Thymus (tissue), 11 donors: Measurements from ENCODE around the gene FBXO31. TPM values are rescaled to one million over a fixed set of nuclear protein-coding genes. Genes with fewer than 3 reads are reported as not detected.

ENCODE experiments used
- DNase-seq, 9 donors: peaks; one replicate each; pipeline ENCODE4 v3.0.0-alpha.2; 2013; ENCODE audit warnings: low spot score in 9 of 9, low read depth in 6 of 9, missing footprints in 1 of 9
- H3K27ac ChIP-seq, 2 donors: one replicate each; pipeline ENCODE4 v1.5.1; 2013; ENCODE audit warnings: control low read depth in 1 of 2, low read depth in 1 of 2, low read length in 1 of 2, mild to moderate bottlenecking in 1 of 2, moderate library complexity in 1 of 2
- H3K27me3 ChIP-seq, 2 donors: one replicate each; pipeline ENCODE4 v1.5.1; 2013; ENCODE audit warnings: low read length in 1 of 2; ENCODE audit not compliant: control insufficient read depth in 2 of 2, insufficient read depth in 1 of 2
- H3K36me3 ChIP-seq, 2 donors: one replicate each; pipeline ENCODE4 v1.5.1; 2013; ENCODE audit warnings: low read length in 1 of 2, mild to moderate bottlenecking in 1 of 2, moderate library complexity in 1 of 2; ENCODE audit not compliant: control insufficient read depth in 2 of 2, insufficient read depth in 2 of 2
- H3K4me1 ChIP-seq, 2 donors: one replicate each; pipeline ENCODE4 v1.5.1; 2013; ENCODE audit warnings: low read length in 2 of 2; ENCODE audit not compliant: control insufficient read depth in 2 of 2, insufficient read depth in 2 of 2
- H3K4me3 ChIP-seq, 2 donors: one replicate each; pipeline ENCODE4 v1.5.1; 2013; ENCODE audit warnings: low read length in 2 of 2, control low read depth in 1 of 2, mild to moderate bottlenecking in 1 of 2
- H3K9me3 ChIP-seq, 2 donors: one replicate each; pipeline ENCODE4 v1.5.1; 2013; ENCODE audit warnings: low read length in 1 of 2, mild to moderate bottlenecking in 1 of 2; ENCODE audit not compliant: control insufficient read depth in 2 of 2, insufficient read depth in 1 of 2
- WGBS: extraction: QIAGEN DNeasy Blood & Tissue Kit; methylation state at CpG from one replicate; pipeline ENCODE4 v1.1.7; 2013; 5-methylcytosine and 5-hydroxymethylcytosine counted together
- polyA plus RNA-seq: library from polyadenylated mRNA; stranded (reverse); fragments of 200-250 nt; gene quantifications from one replicate; pipeline ENCODE4 v1.2.3, GENCODE V29; 2013
- total RNA-seq: library from RNA; stranded (reverse); fragments of 120-200 nt; gene quantifications from one replicate; pipeline ENCODE4 v1.2.4, GENCODE V29; 2013
- donor health status: healthy.

FBXO31 gene
- total and polyA plus RNA-seq, 2 donors, result 11.7 to 27.1 TPM

DNA sequence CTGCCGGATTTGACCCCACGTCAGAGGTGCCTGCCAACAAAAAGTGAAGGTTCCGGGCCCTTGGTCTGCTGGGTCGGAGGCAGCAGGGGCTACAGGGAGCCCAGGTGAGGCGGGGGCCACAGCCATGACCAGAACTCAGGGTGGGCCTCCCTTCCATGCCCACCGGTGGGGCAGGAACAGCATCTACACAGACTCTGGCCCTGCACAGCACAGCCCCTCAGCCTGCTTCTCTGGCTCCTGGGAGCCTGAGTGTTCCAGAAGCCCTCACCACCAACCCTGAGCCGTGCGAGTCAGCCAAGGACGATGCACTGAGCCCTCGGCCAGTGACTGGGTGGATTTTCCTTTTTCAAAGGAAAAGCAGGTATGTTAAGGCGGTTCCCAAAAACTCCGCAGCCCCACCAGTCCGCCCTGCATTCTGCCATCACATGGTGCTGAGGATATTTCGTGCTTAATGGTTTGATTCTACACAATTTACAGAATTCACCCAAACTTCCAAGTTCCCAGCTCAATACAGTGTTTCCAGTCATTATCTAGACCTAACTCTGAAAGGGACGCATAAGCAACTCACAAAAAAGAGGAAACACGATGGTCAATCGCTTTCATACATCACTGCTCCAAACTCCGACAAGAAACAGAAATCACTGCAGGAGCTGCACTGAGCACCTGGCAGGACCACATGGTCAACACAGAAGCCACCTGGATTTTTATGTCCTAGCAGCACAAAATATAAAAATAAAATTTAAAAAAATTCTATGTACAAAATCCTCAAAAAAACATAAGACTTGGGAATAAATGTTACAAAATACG, 46.9 kb downstream of the FBXO31 start:
- WGBS, result 74% methylated on average over 19 of the region's 19 CpGs
- Histone ChIP-seq H3K27me3 (no peaks in the 10 kb centered on the region), H3K9me3 (peaks cover 0 to 2% of the 10 kb centered on the region in 2 donors), H3K36me3 (peaks cover 11 to 45% of the 10 kb centered on the region in 2 donors), H3K27ac (no peak overlapping the region), H3K4me3 (no peak overlapping the region), H3K4me1 (peaks cover 4 to 5% of the 10 kb centered on the region in 2 donors)
- no peak for DNase-seq

GRCh38 chr16:87335625-87336433, 47.7 kb downstream of the FBXO31 start:
- Histone ChIP-seq H3K9me3 (peaks cover 0 to 2% of the 10 kb centered on the region in 2 donors), H3K27me3 (no peaks in the 10 kb centered on the region), H3K4me3 (no peak overlapping the region), H3K4me1 (peaks cover 4 to 5% of the 10 kb centered on the region in 2 donors), H3K36me3 (peaks cover 12 to 51% of the 10 kb centered on the region in 2 donors), H3K27ac (no peak overlapping the region)
- DNase-seq, result no peak
- WGBS, result 86% methylated on average over 19 of the region's 19 CpGs

DNA sequence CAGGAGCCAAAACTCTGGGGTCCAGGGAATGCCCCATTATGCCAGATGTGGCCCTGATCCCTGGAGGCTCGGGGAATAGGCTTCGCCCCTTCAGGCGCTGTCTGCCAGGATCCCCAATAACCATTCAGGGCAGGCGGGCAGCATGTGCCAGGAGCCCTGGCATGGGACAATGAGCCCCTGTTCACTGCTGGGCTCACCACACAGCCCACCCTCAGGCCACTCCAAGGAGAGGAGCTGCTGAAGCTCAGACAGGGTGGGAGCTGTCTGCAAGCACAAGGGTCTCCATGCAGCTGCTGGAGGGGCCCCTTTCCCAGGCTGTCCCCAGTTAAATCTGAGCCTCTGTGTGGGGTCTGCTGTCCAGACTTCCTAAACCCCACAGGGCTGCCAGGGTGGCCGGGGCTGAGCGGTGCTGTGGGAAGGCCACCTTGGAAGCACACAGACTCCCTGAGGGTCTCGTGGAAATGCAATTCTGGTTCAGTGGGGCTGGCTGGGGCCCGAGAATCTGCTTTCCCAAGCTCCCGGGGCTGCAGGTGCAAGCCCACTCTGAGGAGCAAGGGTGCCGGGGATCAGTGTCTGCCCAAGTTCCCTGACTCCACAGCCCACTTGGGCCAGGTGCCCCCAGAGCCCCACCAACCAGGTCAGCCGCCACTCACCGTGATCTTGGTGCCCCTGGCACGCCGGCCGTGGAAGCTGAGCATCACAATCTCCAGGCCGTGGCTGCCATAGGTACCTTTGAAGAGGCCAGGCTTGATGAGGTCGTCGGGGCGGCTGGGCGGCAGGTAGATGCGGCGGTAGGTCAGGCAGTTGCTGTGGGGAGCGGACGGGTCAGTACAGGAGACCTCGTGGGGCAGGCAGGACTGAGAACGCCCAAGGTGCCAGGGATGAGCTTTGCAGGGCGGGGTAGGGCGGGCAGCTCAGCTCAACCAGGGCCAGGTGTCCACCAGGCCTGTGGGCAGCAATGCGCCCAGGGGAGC, 48.6 kb downstream of the FBXO31 start:
- 95% methylated on average over 29 of the region's 29 CpGs for whole genome bisulfite sequencing
- Histone ChIP-seq H3K9me3 (peaks cover 0 to 2% of the 10 kb centered on the region in 2 donors), H3K36me3 (peaks cover 17 to 60% of the 10 kb centered on the region in 2 donors), H3K27me3 (no peaks in the 10 kb centered on the region), H3K4me3 (no peak overlapping the region), H3K4me1 (peaks cover 4 to 5% of the 10 kb centered on the region in 2 donors), H3K27ac (no peak overlapping the region)
- no peak for DNase-seq

- Histone ChIP-seq H3K4me1 (peaks cover 4 to 5% of the 10 kb centered on the region in 2 donors), H3K27me3 (no peaks in the 10 kb centered on the region), H3K9me3 (no peaks in the 10 kb centered on the region), H3K36me3 (peaks cover 20 to 54% of the 10 kb centered on the region in 2 donors), H3K4me3 (no peak overlapping the region), H3K27ac (no peak overlapping the region)
- DNase-seq, result no peak
- WGBS, result 97% methylated on average over 41 of the region's 41 CpGs
Measured at GRCh38 chr16:87333581-87334331, 49.8 kb downstream of the FBXO31 start.

DNA sequence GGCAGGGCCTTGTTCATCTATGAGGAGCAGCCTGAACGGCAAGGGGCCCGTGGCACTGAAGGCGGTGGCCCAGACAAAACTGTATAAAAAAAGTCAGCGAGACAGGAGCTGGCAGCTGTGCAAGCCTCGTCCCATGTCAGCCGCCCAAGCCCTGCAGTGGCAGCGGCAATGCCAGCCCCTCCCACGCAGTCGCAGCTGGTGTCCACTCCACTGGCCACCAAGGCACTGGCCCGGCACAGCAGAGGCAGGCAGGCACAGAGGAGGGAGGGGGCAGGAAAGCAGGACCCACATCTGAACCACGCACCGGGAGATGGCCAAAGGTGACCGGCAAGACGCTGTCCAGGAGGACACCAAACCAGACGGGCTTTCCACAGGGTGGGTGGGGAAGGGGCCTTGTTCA, 50.5 kb downstream of the FBXO31 start:
- no peak for DNase-seq
- Histone ChIP-seq H3K27ac (no peak overlapping the region), H3K9me3 (no peaks in the 10 kb centered on the region), H3K4me3 (no peak overlapping the region), H3K4me1 (peaks cover 4 to 5% of the 10 kb centered on the region in 2 donors), H3K27me3 (no peaks in the 10 kb centered on the region), H3K36me3 (peaks cover 20 to 56% of the 10 kb centered on the region in 2 donors)
- 98% methylated on average over 15 of the region's 15 CpGs for WGBS

DNA sequence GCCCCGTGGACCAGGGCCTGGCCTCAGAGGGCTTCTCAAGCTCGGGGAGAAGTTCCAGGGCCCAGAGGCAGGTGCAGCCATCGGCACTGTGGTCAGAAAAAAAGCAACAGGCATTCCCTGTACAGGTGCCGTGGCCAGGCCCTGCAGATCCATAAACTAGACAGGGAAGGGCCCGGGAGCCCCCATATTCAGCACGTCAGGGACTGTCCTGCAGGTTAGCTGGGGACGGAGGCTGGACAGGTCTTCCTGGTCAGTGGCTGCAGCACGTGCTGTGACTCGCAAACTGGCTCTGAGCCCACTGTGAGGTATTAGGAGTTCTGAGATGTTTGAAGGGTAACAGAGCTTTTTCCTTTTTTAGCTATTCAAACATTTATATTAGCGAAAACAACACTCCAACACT, 51.4 kb downstream of the FBXO31 start:
- H3K27ac ChIP-seq, result no peak overlapping the region
- no peaks in the 10 kb centered on the region for H3K9me3 ChIP-seq
- no peak for DNase-seq
- 97% methylated on average over 10 of the region's 10 CpGs for WGBS
- peaks cover 20 to 60% of the 10 kb centered on the region in 2 donors for H3K36me3 ChIP-seq
- no peaks in the 10 kb centered on the region for H3K27me3 ChIP-seq
- H3K4me1 ChIP-seq, result peaks cover under 1% of the 10 kb centered on the region in 2 donors
- no peak overlapping the region for H3K4me3 ChIP-seq

DNA sequence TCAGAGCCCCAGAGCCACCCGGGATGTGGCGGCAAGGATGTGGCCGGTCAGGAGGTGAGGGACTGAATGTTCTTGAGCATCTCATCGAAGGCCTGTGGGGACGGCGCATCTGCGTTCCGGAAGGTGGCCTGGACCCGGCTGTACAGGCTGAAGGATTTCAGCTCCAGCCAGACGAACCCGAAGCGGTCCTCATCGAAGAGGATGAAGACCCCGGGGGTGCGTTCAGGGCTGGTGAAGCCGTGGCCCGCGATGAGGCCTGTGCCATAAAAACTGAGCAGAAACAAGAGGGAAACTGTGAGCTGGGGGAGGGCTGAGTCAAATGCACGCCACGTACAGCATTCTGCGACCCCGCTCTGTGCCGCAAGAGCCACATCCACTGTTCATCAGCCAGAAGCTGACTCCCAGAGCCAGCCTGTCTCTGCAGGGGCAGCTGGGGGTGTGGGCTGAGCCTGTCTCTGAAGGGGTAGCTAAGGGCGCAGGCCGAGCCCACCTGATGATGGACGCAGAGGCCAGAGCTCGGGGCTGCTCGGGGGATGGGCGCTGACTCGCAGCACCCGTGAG, 52.3 kb downstream of the FBXO31 start:
- Histone ChIP-seq H3K4me3 (no peak overlapping the region), H3K9me3 (no peaks in the 10 kb centered on the region), H3K4me1 (no peaks in the 10 kb centered on the region), H3K27ac (no peak overlapping the region), H3K27me3 (no peaks in the 10 kb centered on the region), H3K36me3 (peaks cover 23 to 65% of the 10 kb centered on the region in 2 donors)
- WGBS, result 97% methylated on average over 31 of the region's 31 CpGs
- DNase-seq, result no peak

- WGBS, result 98% methylated on average over 15 of the region's 15 CpGs
- Histone ChIP-seq H3K36me3 (peaks cover 23 to 64% of the 10 kb centered on the region in 2 donors), H3K27me3 (no peaks in the 10 kb centered on the region), H3K9me3 (no peaks in the 10 kb centered on the region), H3K4me1 (no peaks in the 10 kb centered on the region), H3K4me3 (no peak overlapping the region), H3K27ac (no peak overlapping the region)
- no peak for DNase-seq
Measured at GRCh38 chr16:87330646-87331045, 52.9 kb downstream of the FBXO31 start.
